Measurements from ENCODE around the gene TESK2.
"Not testable (repeated sequence)": the region's sequence is repeated elsewhere in the genome, so short reads cannot be mapped to it uniquely, and the experiment has no call there.

The TESK2 gene

GRCh38 chr1:45510036-45510971 is 19.3 kb upstream of the TESK2 start:
- ATAC-seq: no peak

GRCh38 chr1:45508295-45509151 is 17.6 kb upstream of the TESK2 start:
- ATAC-seq: peak in 1 of 2 donors; percentile 36

DNA sequence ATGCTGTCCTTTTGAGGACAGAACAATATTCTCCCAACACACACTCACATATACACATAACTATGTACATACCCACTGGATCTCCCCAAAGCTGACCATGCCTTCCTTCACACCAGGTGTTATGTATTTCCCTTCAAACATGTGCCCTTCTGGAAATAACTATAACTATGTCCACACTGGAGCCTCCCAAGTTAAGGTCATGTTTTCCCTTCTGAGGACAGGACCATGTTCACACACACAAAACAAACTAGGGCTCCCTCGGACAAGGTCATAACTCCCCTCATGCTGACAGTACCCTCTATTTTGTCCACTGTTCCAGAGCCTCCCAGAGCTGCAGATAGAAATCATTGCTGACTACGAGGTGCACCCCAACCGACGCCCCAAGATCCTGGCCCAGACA is 16.9 kb upstream of the TESK2 start:
- no peak for ATAC-seq

DNA sequence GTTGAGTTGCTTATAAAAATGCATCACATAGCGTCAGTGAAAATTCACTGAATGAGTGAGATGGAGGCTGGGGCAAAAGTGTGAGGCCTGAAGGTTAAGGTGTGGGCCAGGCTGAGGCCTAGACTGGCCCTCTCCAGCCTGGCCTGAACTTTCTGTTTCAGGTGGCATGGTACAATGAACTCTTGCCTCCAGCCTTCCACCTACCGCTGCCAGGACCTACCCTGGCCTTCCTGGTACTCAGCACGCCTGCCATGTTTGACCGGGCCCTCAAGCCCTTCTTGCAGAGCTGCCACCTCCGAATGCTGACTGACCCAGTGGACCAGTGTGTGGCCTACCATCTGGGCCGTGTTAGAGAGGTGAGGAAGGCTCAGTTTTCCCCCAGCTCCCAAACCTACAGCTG is 16.2 kb upstream of the TESK2 start:
- no peak for ATAC-seq

DNA sequence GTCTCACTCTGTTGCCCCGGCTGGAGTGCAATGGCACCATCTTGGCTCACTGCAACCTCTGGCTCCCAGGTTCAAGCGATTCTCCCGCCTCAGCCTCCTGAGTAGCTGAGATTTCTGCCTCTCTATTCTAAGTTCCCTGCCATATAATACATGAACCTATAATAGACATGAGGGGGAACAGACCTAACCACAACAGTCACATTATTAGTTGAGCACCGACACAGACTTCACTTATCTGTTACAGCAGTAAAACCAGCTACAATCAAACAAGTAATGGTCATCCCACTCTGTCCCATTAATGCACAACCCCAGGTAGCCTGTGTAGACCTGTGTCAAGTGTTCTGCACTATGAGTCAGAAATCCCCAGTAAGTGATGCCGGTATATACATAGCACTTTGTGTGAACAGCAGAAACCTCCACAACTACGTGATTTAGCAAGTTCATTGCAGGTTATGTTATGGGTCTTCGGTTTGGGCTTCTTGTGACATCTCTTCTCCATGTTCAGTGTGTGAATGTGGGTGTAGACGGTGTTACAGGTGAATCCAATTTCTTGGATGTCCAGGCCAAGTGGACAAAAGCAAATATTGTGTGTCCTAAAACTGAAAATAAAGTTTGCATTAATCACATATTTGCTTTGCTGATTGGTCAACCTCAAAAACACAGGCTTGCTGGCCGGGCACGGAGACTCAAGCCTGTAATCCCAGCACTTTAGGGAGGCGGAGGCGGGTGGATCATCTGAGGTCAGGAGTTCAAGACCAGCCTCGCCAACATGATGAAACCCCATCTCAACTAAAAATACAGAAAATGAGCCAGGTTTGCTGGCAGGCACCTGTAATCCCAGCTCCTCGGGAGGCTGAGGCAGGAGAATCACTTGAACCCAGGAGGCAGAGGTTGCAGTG is 12.7 kb upstream of the TESK2 start:
- no peak for ATAC-seq

- no peak for ATAC-seq
These were observed 10.5 kb upstream of the TESK2 start for GRCh38 chr1:45501505-45501859.

DNA sequence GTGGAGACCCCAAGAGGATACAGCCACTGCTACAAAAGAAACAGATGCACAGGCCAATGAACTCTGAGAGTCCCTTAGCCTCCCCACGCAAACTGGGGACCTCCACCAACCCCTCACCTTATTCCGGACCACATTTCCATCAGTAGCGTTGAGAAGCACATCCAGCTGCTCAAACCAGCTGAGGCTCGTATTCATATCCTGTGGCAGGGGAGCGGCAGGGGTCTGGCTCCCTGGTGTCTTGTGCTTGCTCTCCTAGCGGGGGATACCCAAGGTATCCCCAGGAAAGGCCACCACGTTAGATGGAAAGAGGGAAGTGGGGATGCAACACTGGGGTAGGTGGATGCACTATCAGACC is 8.4 kb upstream of the TESK2 start:
- ATAC-seq: no peak

DNA sequence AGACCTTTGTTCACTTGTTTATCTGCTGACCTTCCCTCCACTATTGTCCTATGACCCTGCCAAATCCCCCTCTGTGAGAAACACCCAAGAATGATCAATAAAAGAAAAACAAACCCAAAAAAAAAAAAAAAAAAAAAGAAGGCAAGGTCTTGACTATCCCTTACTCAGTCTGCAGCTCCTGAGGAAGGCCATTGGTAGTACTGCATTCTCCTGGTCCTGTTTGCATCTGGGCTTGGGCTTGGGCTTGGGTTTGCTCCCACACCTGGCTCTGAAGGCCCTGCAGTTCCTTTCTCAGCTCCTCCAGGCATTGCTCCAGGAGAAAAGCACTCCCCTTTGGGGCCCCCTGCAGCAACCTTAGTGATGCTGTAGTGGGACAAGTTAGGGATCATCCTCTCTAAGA is 7.3 kb upstream of the TESK2 start:
- no peak for ATAC-seq

GRCh38 chr1:45493116-45493697 is 2.2 kb upstream of the TESK2 start:
- ATAC-seq: no peak

- no peak for ATAC-seq
These were observed 1.7 kb upstream of the TESK2 start for GRCh38 chr1:45492691-45493090.

GRCh38 chr1:45491487-45492260 is 711 bp upstream of the TESK2 start:
- no peak for ATAC-seq

GRCh38 chr1:45490121-45490625 is 790 bp downstream of the TESK2 start:
- ATAC-seq: no peak

DNA sequence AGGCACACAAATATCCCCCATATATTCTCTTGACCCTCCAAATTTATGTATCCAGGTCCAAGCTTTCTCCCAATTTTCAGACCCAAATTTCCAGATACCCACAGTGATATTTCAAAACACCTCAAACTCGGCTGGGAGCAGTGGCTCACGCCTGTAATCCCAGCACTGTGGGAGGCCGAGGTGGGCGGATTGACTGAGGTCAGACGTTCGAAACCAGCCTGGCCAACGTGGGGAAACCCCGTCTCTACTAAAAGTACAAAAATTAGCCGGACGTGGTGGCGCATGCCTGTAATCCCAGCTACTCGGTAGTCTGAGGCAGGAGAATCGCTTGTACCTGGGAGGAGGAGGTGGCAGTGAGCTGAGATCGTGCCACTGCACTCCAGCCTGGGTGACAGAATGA is 1.6 kb downstream of the TESK2 start:
- not testable (repeated sequence) for ATAC-seq

GRCh38 chr1:45488666-45489377 is 2.1 kb downstream of the TESK2 start:
- ATAC-seq: no peak

- ATAC-seq: no peak
These were observed 5.0 kb downstream of the TESK2 start for GRCh38 chr1:45485949-45486348.

- ATAC-seq: no peak
These were observed 11.8 kb downstream of the TESK2 start for GRCh38 chr1:45479039-45479748.

GRCh38 chr1:45478121-45478814 is 12.7 kb downstream of the TESK2 start:
- ATAC-seq: no peak

DNA sequence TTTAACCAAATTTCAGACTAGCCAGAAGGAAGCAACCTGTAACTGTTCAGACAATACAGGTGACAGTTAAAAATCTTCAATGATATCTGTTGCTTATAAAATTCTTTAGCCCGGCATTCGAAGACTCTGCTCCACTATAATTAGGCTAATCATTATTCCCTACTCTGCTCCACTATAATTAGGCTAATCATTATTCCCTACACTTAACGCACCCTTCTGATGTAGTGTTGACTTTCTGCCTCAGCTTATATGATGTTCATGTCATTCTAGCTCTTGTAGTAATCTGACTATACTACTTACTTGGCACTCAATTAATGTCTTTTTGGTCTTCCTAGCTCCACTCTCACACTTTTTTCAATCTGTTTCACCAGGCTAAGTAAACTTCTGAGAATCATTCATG is 13.3 kb downstream of the TESK2 start:
- no peak for ATAC-seq

- not testable (repeated sequence) for ATAC-seq
These were observed 16.8 kb downstream of the TESK2 start for GRCh38 chr1:45474194-45474593.

Data from activated CD4-positive, CD25-positive, alpha-beta regulatory T cell treated with anti-CD3 and anti-CD28 coated beads, Interleukin-2, amount 50 U/mL, for 24 hours (primary cell).